GM18909 (cell line): ENCODE data around the gene LSM4.

Source experiments
- ATAC-seq: cut with Tn5 transposase; IDR thresholded peaks from one replicate; pipeline ENCODE4 v1.9.1; 2021; ENCODE audit warnings: mild to moderate bottlenecking; ENCODE audit not compliant: unreplicated experiment, poor library complexity

Gene LSM4

GRCh38 chr19:18313398-18313797, 9.5 kb downstream of the LSM4 start:
- no peak for ATAC-seq

- no peak for ATAC-seq
These were observed 10.8 kb downstream of the LSM4 start for GRCh38 chr19:18312092-18312534.

GRCh38 chr19:18311502-18312091, 11.3 kb downstream of the LSM4 start:
- no peak for ATAC-seq

GRCh38 chr19:18310966-18311365, 11.9 kb downstream of the LSM4 start:
- ATAC-seq: no peak

- ATAC-seq: no peak
These were observed 12.6 kb downstream of the LSM4 start for GRCh38 chr19:18310118-18310909.

- no peak for ATAC-seq
These were observed 13.3 kb downstream of the LSM4 start for GRCh38 chr19:18309525-18310064.

- ATAC-seq: no peak
These were observed 13.9 kb downstream of the LSM4 start for GRCh38 chr19:18308948-18309325.

GRCh38 chr19:18308051-18308947, 14.6 kb downstream of the LSM4 start:
- ATAC-seq: no peak

GRCh38 chr19:18307271-18307681, 15.6 kb downstream of the LSM4 start:
- ATAC-seq: no peak

- ATAC-seq: no peak
These were observed 16.0 kb downstream of the LSM4 start for GRCh38 chr19:18306888-18307260.

GRCh38 chr19:18306209-18306887, 16.5 kb downstream of the LSM4 start:
- ATAC-seq: no peak

GRCh38 chr19:18304458-18305310, 18.2 kb downstream of the LSM4 start:
- ATAC-seq: peak; percentile 38

- ATAC-seq: no peak
These were observed 18.7 kb downstream of the LSM4 start for GRCh38 chr19:18304208-18304457.

- ATAC-seq: no peak
These were observed 21.2 kb downstream of the LSM4 start for GRCh38 chr19:18301718-18302111.

GRCh38 chr19:18300930-18301717, 21.8 kb downstream of the LSM4 start:
- no peak for ATAC-seq

GRCh38 chr19:18299654-18300053, 23.2 kb downstream of the LSM4 start:
- no peak for ATAC-seq

- ATAC-seq: no peak
These were observed 24.3 kb downstream of the LSM4 start for GRCh38 chr19:18298601-18299000.

- ATAC-seq: no peak
These were observed 25.6 kb downstream of the LSM4 start for GRCh38 chr19:18297308-18297707.

- no peak for ATAC-seq
These were observed 27.8 kb downstream of the LSM4 start for GRCh38 chr19:18295034-18295451.
